GM20000 (cell line): ENCODE data around the gene ZDHHC17.

Experiments used
- DNase-seq: peaks from one replicate; pipeline ENCODE4 v3.0.0; 2012; ENCODE audit warnings: low spot score
- TF ChIP-seq, protein P1 (sequence below): IDR thresholded peaks from 2 replicates; pipeline ENCODE4 v1.5.1; 2012; ENCODE audit warnings: mild to moderate bottlenecking, control low read depth; ENCODE audit errors: extremely low read depth, missing control alignments

ZDHHC17 gene

DNA sequence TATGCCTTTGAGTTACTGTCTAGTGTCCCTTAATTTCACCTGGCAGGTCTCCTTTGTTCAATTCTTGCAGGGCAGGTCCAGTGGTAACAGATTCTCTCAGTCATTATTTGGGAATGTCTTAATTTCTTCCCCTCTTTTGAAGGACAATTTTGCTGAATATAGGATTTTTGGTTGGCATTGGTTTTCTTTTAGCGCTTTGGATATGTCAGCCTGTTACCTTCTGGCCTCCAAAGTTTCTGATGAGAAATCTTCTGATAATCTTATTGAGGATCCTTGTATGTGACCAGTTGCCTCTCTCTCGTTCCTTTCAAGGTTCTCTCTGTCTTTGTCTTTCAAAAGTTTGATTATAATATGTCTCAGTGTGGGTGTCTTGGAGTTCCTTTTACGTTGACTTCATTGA is 38.1 kb downstream of the ZDHHC17 start:
- DNase-seq, result no peak
- TF ChIP-seq, protein P1, sequence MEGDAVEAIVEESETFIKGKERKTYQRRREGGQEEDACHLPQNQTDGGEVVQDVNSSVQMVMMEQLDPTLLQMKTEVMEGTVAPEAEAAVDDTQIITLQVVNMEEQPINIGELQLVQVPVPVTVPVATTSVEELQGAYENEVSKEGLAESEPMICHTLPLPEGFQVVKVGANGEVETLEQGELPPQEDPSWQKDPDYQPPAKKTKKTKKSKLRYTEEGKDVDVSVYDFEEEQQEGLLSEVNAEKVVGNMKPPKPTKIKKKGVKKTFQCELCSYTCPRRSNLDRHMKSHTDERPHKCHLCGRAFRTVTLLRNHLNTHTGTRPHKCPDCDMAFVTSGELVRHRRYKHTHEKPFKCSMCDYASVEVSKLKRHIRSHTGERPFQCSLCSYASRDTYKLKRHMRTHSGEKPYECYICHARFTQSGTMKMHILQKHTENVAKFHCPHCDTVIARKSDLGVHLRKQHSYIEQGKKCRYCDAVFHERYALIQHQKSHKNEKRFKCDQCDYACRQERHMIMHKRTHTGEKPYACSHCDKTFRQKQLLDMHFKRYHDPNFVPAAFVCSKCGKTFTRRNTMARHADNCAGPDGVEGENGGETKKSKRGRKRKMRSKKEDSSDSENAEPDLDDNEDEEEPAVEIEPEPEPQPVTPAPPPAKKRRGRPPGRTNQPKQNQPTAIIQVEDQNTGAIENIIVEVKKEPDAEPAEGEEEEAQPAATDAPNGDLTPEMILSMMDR, result no peak

DNA sequence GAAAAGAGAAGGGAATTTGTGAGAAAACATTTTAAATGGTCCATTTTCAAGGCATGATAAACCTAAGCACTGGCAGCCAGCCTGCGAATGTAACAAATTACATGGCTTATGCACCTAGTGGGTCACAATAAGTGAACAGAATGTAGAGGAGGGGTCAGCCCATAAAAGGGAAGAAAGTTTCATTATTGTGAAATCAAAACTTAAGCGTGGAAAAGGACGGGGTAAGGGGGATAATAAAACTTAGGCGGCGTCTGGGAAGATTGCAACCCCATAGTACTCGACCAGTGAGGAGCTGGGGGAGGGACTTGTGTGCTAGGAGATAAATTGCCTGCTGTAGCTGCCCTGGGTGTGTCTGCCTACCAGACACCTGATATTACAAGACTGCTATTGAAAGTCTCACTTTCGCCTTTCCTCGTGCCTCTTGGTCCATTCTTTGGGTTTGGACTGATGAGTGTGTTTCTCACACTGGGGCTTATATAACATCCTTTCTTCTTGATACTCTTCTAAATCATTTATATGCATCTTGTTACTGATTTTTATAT is 40.6 kb downstream of the ZDHHC17 start:
- DNase-seq, result no peak
- TF ChIP-seq, protein P1, result no peak

DNA sequence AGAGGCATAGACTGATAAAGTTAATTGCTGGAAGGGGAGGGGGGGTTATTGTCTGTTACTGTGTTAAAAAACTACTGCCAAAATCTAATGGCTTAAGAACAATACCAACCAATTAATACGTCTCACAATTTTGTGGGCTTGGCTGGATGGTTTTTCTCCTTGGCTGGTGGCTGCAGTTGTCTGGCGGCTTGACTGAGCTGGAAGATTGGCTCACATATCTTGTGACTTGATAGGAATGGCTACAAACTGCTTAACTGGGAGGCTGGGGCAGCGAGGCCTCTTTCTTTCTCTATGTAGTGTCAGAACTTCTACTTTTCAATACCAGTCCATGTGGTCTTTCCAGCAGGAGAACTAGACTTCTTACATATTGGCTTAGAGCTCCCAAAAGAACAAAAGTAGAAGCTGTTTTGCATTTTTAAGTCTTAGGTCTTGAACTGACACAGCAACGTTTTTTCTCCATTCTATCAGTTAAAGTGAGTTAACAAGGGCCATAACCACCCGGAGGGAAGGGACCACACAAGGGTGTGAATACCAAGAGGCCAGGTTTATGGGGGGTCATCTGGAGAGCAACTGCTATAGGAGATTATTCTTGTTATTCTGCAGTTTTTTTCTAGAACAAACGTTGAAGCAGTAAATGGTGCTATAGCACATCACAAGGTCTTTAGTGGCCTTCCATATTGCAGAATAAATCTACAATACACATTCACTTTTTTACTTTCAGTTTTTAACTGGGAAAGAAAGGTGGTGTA is 46.9 kb downstream of the ZDHHC17 start:
- TF ChIP-seq, protein P1, result no peak
- DNase-seq, result no peak

DNA sequence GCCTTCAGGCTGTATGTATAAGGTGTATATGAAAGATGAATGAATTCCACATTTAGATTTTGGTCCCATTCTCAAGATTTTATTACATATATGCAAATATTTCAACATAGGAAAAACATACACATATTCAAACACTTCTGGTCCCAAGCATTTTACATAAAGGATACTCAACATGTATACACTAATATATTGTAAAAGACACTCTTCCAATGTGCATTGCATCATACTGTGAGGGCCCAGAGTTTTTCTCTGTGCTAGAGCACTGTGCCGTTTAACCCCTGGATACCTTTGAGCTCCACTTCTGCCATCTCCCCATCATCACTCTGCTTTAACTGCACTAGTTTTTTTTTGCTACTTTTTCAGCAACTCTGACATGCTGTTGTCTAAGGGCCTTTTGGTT is 48.1 kb downstream of the ZDHHC17 start:
- TF ChIP-seq, protein P1, result no peak
- no peak for DNase-seq

DNA sequence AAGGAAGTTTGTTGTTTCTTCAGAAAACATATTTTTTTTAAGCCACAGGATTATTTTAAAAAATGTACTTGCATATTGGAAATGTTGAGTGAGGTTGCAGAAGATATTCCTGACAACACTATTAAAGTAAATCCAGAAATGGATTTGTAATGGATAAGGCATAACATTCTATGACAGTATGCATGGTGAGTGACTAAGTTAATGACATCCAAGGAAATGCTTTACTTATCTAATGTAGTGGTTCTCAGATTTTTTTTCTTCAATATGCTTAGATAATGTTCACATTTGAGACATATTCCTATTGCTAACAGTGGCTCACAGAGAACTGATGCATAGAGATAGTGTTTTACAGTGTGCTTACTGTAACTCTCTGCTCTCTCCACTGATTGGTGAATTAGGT is 49.4 kb downstream of the ZDHHC17 start:
- TF ChIP-seq, protein P1, result no peak
- DNase-seq, result no peak

DNA sequence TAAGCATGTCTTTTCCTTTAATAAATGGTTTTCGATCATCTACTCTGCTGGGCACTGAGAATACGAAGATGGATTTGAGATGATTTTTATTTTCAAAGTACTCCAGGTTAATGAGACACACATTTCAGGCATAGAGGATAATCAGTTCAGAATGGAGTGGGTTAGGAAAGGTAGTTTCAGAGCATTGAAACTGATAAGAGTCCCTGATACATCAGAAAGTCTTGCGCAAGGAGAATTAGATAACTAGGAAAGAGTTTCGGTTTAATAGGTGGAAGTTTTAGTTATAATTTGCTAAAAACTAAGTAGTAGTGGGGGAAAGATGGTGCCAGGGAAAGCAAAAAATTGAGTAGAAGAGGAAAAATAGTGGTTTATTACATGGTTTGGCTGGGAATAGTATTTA is 50.1 kb downstream of the ZDHHC17 start:
- DNase-seq, result no peak
- TF ChIP-seq, protein P1, result no peak

DNA sequence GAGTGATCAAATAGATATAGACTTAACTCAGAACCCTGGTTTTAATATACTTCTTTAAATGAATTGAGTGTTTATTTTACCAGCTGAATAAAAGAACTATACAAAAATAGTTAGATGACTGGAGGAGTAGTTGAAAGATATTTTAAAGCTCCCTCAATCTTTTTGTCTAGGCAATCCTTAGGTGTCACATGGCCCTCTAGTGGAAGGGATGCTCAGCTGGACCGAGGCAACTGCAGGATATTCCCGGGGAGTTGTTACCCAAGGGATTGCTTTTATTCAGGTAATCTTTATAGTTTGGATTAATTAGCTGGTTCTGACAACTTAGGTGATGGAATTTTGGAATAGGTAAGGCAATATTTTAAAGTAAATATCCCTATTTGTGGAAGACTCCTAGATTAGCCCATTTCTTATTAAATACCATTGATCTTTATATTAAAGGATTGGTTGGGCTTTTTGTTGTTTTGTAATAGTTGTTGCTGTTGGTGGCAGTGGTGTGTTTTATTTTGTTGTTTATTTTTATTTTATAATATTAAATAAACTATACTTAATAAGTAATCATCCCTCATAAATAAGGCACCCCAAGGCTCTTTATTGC is 57.1 kb downstream of the ZDHHC17 start:
- DNase-seq, result peak; percentile 5
- TF ChIP-seq, protein P1, result peak; percentile 3
